Peyer's patch (tissue), 4 donors: ENCODE data around the gene PTPRS.

Source experiments
- CTCF ChIP-seq, 6 experiments: fragments of 450-650 bp in 4 of 6; fragments of 200-600 bp in 2 of 6; sonication (generic) in 1 of 6; IDR thresholded peaks; one replicate each; pipeline ENCODE4 v1.5.1; 2017 to 2019; ENCODE audit warnings: antibody characterized with exemption in 6 of 6, mild to moderate bottlenecking in 3 of 6, moderate library complexity in 1 of 6
- POLR2A ChIP-seq, 2 donors: fragments of 450-650 bp; IDR thresholded peaks; one replicate each; pipeline ENCODE4 v1.5.1; 2017; ENCODE audit warnings: antibody characterized with exemption in 2 of 2, mild to moderate bottlenecking in 2 of 2, moderate library complexity in 2 of 2

- TF ChIP-seq CTCF (IDR thresholded peaks at IDR 0.05) (no peak), POLR2A (IDR thresholded peaks at IDR 0.05) (no peak)
Observed at GRCh38 chr19:5292453-5292821, 48.2 kb downstream of the PTPRS start.
